OCI-LY7 (cell line): ENCODE results near the gene LOXHD1. TPM values are rescaled to one million over a fixed set of nuclear protein-coding genes. Genes with fewer than 3 reads are reported as not detected.

Experiments used
- BruUV-seq: library from RNA; stranded (reverse); fragments of 400-500 nt; replicated peaks from 2 replicates; lab custom pipeline; 2021; lab: Mats Ljungman, UMichigan
- CTCF ChIA-PET: fragments of 300-600 bp; sonication (Branson Sonifier 250); formaldehyde crosslinking; loops from one replicate; lab custom pipeline; 2022; ENCODE audit warnings: antibody characterized with exemption; ENCODE audit not compliant: unreplicated experiment; lab: Charles Lee
- POLR2A ChIA-PET: fragments of 300-600 bp; sonication (Branson Sonifier 250); formaldehyde crosslinking; loops from one replicate; lab custom pipeline; 2022; ENCODE audit warnings: antibody characterized with exemption; lab: Charles Lee
- DNase-seq: peaks from one replicate; pipeline ENCODE4 v3.0.0-alpha.2; 2015; ENCODE audit warnings: low spot score
- H2AFZ ChIP-seq: fragments of 200-600 bp; sonication (generic), shearing (Covaris generic); 2 replicates; pipeline ENCODE4 v1.6.1; 2014; ENCODE audit warnings: mild to moderate bottlenecking, antibody characterized with exemption, low read length, moderate library complexity
- H3K27ac ChIP-seq: fragments of 200-600 bp; sonication (generic); 2 replicates; pipeline ENCODE4 v1.5.1; 2014; ENCODE audit warnings: mixed run types, low read depth, mild to moderate bottlenecking, moderate library complexity, low read length, inconsistent platforms; ENCODE audit not compliant: poor library complexity, severe bottlenecking
- H3K36me3 ChIP-seq: fragments of 200-600 bp; sonication (generic); 2 replicates; pipeline ENCODE4 v1.6.1; 2014; ENCODE audit warnings: mild to moderate bottlenecking, antibody characterized with exemption, low read length, moderate library complexity, mixed read lengths; ENCODE audit not compliant: insufficient read depth
- H3K4me1 ChIP-seq: fragments of 200-600 bp; sonication (generic); 2 replicates; pipeline ENCODE4 v1.5.1; 2014; ENCODE audit warnings: mild to moderate bottlenecking, low read length; ENCODE audit not compliant: insufficient read depth, poor library complexity, severe bottlenecking
- H3K4me2 ChIP-seq: fragments of 200-600 bp; sonication (generic); 2 replicates; pipeline ENCODE4 v1.6.1; 2014; ENCODE audit warnings: mild to moderate bottlenecking, low read length
- H3K4me3 ChIP-seq: fragments of 200-600 bp; sonication (generic); 2 replicates; pipeline ENCODE4 v1.5.1; 2014; ENCODE audit warnings: mild to moderate bottlenecking, low read depth, low read length; ENCODE audit not compliant: poor library complexity, severe bottlenecking
- H3K79me2 ChIP-seq: fragments of 200-600 bp; sonication (generic); 2 replicates; pipeline ENCODE4 v1.6.1; 2016; ENCODE audit warnings: low read depth, mild to moderate bottlenecking, low read length, moderate library complexity, mixed read lengths; ENCODE audit not compliant: insufficient read depth
- H3K9me2 ChIP-seq: fragments of 200-600 bp; sonication (generic); 2 replicates; pipeline ENCODE4 v1.6.1; 2016; ENCODE audit warnings: mild to moderate bottlenecking, low read length, mixed read lengths; ENCODE audit not compliant: insufficient read depth
- H3K9me3 ChIP-seq: fragments of 200-600 bp; sonication (generic); 2 replicates; pipeline ENCODE4 v1.6.1; 2014; ENCODE audit warnings: mild to moderate bottlenecking, mixed run types, low read length, mixed read lengths
- H4K20me1 ChIP-seq: fragments of 200-600 bp; sonication (generic); 2 replicates; pipeline ENCODE4 v1.6.1; 2014; ENCODE audit warnings: mild to moderate bottlenecking, antibody characterized with exemption, low read length, moderate library complexity, mixed read lengths; ENCODE audit not compliant: insufficient read depth
- EZH2phosphoT487 ChIP-seq: fragments of 200-600 bp; sonication (generic); IDR thresholded peaks from 2 replicates; pipeline ENCODE4 v1.6.1; 2018; ENCODE audit warnings: low read depth, borderline replicate concordance, mild to moderate bottlenecking, mixed run types, antibody characterized with exemption, low read length, moderate library complexity, mixed read lengths
- intact Hi-C: fragments of 100-400 bp; cut with micrococcal nuclease; formaldehyde crosslinking; loops from one replicate; pipeline ENCODE4 v1.10.0; 2022; ENCODE audit not compliant: unreplicated experiment
- total RNA-seq, 2 experiments: library from RNA; depleted of rRNA in 1 of 2; stranded (reverse); fragments of >200 nt in 1 of 2; shearing (Covaris generic) in 1 of 2; gene quantifications; 2 replicates each; pipeline ENCODE4 v1.2.3, GENCODE V29; 2014 to 2022
- TF ChIP-seq, protein P1 (sequence below): fragments of 200-600 bp; sonication (generic); conservative IDR thresholded peaks from 2 replicates; pipeline ENCODE4 v1.5.1; 2014; ENCODE audit warnings: mild to moderate bottlenecking, antibody characterized with exemption, low read length, moderate library complexity, mixed read lengths

LOXHD1 gene
- total RNA-seq, 2 experiments from 2014 or later, result not detected

GRCh38 chr18:46629361-46629760 is 27.7 kb downstream of the LOXHD1 start:
- TF ChIP-seq, protein P1, sequence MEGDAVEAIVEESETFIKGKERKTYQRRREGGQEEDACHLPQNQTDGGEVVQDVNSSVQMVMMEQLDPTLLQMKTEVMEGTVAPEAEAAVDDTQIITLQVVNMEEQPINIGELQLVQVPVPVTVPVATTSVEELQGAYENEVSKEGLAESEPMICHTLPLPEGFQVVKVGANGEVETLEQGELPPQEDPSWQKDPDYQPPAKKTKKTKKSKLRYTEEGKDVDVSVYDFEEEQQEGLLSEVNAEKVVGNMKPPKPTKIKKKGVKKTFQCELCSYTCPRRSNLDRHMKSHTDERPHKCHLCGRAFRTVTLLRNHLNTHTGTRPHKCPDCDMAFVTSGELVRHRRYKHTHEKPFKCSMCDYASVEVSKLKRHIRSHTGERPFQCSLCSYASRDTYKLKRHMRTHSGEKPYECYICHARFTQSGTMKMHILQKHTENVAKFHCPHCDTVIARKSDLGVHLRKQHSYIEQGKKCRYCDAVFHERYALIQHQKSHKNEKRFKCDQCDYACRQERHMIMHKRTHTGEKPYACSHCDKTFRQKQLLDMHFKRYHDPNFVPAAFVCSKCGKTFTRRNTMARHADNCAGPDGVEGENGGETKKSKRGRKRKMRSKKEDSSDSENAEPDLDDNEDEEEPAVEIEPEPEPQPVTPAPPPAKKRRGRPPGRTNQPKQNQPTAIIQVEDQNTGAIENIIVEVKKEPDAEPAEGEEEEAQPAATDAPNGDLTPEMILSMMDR, result no peak
- TF ChIP-seq EZH2phosphoT487, result no peak
- Histone ChIP-seq H3K79me2 (no peaks in the 10 kb centered on the region), H3K9me3 (no peaks in the 10 kb centered on the region), H3K4me1 (no peaks in the 10 kb centered on the region), H3K27ac (no peak overlapping the region), H3K36me3 (no peaks in the 10 kb centered on the region), H3K9me2 (no peaks in the 10 kb centered on the region), H3K4me3 (no peak overlapping the region), H2AFZ (no peak overlapping the region), H3K4me2 (no peak overlapping the region), H4K20me1 (no peaks in the 10 kb centered on the region)
- BruUV-seq, result no TSS peak
- intact Hi-C loops, result no loop called here
- ChIA-PET CTCF (no interaction called here), POLR2A (no interaction called here)
- no peak for DNase-seq

- H3K4me2 ChIP-seq, result no peak overlapping the region
- BruUV-seq, result no TSS peak
- TF ChIP-seq, protein P1, result no peak
- intact Hi-C loops, result no loop called here
- H2AFZ ChIP-seq, result no peak overlapping the region
- H3K4me1 ChIP-seq, result no peaks in the 10 kb centered on the region
- no peaks in the 10 kb centered on the region for H3K36me3 ChIP-seq
- H3K4me3 ChIP-seq, result no peak overlapping the region
- H3K27ac ChIP-seq, result no peak overlapping the region
- ChIA-PET POLR2A (no interaction called here), CTCF (no interaction called here)
- no peak for DNase-seq
- no peaks in the 10 kb centered on the region for H3K9me3 ChIP-seq
- H3K9me2 ChIP-seq, result no peaks in the 10 kb centered on the region
- no peaks in the 10 kb centered on the region for H4K20me1 ChIP-seq
- H3K79me2 ChIP-seq, result no peaks in the 10 kb centered on the region
Observed at GRCh38 chr18:46628206-46628605, 28.8 kb downstream of the LOXHD1 start.

- Histone ChIP-seq H3K4me3 (no peak overlapping the region), H2AFZ (no peak overlapping the region), H4K20me1 (no peaks in the 10 kb centered on the region), H3K4me2 (no peak overlapping the region), H3K4me1 (no peaks in the 10 kb centered on the region), H3K9me3 (no peaks in the 10 kb centered on the region), H3K79me2 (no peaks in the 10 kb centered on the region), H3K36me3 (no peaks in the 10 kb centered on the region), H3K27ac (no peak overlapping the region), H3K9me2 (no peaks in the 10 kb centered on the region)
- no peak for DNase-seq
- POLR2A ChIA-PET, result no interaction called here
- CTCF ChIA-PET, result no interaction called here
- no TSS peak for BruUV-seq
- intact Hi-C loops, result no loop called here
- TF ChIP-seq, protein P1, result no peak
- no peak for TF ChIP-seq EZH2phosphoT487
Observed at GRCh38 chr18:46627136-46627535, 29.9 kb downstream of the LOXHD1 start.
